VCaP (cell line): ENCODE measurements around the gene AAR2.

Source experiments
- H3K27ac ChIP-seq: fragments of 450-650 bp; 2 replicates; pipeline ENCODE4 v1.5.1; 2017
- CTCF ChIP-seq: fragments of 450-650 bp; conservative IDR thresholded peaks from 2 replicates; pipeline ENCODE4 v1.5.1; 2017; ENCODE audit warnings: mild to moderate bottlenecking, moderate library complexity

Gene AAR2

DNA sequence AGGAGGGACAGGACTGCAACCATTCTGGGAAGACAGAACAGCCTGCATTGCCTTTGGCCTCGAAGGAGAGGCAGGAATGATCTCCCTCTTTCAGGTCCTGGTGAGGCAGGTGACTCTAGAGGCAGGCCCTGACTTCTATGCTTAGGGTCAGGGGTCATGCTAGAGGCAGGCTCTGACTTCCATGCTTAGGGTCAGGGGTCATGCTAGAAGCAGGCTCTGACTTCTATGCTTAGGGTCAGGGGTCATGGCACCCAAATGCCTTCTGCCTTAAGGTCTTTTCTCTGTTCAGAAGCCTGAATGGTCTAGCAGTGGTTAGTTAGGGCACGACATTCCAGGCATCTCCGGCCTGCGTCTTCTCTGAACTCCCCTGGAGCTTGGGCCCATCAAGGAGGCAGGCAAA is 35.1 kb upstream of the AAR2 start:
- TF ChIP-seq CTCF = no peak
- H3K27ac ChIP-seq = no peak overlapping the region

DNA sequence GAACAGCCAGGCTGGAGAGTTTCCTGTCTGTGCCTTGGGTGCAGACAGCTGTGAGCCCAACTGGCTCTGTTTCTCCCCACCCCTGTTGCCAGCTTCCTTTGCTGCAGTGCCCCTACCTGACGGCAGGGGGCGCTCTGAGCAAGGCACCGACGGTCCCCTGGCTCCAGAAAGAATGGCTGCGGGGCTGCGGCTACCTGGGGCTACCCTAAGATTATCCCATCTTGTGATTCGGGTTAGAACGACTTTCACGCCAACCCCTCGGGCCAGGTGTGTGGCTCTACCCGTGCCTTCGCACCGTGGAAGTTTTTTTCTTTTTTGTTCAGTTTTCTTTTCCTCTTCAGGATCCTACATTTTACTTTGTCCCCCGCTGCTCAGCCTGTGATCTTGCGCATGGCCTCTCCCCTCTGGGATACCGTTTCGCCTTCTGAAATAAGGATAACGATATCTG is 33.4 kb upstream of the AAR2 start:
- no peak overlapping the region for H3K27ac ChIP-seq
- TF ChIP-seq CTCF = peak; percentile 99

- H3K27ac ChIP-seq = no peak overlapping the region
- no peak for TF ChIP-seq CTCF
Observed at GRCh38 chr20:36203861-36204260, 32.4 kb upstream of the AAR2 start.

DNA sequence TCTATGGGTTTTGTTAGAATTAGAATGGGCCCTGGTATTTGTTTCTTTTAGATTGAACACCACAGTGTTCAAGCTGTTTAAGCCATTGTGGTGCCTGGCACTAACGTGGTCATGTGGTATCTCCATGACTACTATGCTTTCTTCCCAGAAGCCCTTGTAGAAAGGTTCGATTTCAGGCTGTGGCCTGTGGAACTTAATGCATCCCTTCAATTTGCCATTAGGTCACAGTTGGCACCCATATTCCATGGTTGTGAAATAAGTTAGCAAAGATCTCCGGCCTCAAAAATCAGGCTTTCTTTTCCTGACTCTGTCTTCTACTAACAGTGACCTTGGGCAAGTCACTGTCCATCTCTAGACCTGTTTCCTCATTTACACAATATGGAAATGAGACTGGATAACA is 31.3 kb upstream of the AAR2 start:
- no peak for TF ChIP-seq CTCF
- no peak overlapping the region for H3K27ac ChIP-seq

- TF ChIP-seq CTCF = no peak
- no peak overlapping the region for H3K27ac ChIP-seq
Observed at GRCh38 chr20:36206068-36206467, 30.2 kb upstream of the AAR2 start.

GRCh38 chr20:36206641-36207040 is 29.6 kb upstream of the AAR2 start:
- TF ChIP-seq CTCF = no peak

GRCh38 chr20:36207602-36208001 is 28.7 kb upstream of the AAR2 start:
- H3K27ac ChIP-seq = no peak overlapping the region
- no peak for TF ChIP-seq CTCF

More at GRCh38 chr20:36206641-36207040, 29.6 kb upstream of the AAR2 start:
- no peak overlapping the region for H3K27ac ChIP-seq

DNA sequence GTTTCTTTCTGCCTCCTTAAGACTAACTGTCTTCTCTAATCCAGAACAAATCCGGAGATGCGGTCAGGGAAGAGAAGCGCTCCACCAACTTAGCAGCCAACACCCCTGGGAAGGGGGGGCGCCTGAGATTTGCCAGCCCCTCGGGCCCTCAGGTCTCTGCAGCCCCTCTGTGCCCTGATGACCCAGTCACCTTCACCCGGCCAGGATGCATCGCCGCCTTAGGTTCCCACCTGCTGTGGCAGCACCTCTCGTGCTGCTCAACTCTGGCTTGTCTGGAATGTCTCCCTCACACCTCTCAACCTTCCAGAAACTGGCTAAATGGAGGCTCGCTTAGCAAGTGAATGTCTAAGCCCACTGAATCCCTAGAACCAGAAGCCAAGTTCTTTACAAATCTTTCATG is 28.0 kb upstream of the AAR2 start:
- H3K27ac ChIP-seq = no peak overlapping the region
- no peak for TF ChIP-seq CTCF
